GM19351 (cell line): ENCODE results near the gene CDC42EP4.
"Not testable (repeated sequence)": the region's sequence is repeated elsewhere in the genome, so short reads cannot be mapped to it uniquely, and the experiment has no call there.

ENCODE experiments used
- ATAC-seq: cut with Tn5 transposase; IDR thresholded peaks from one replicate; pipeline ENCODE4 v1.9.1; 2021; ENCODE audit warnings: mild to moderate bottlenecking, moderate library complexity; ENCODE audit not compliant: unreplicated experiment

CDC42EP4 gene

GRCh38 chr17:73283250-73283649 lies 28.6 kb downstream of the CDC42EP4 start:
- no peak for ATAC-seq

- ATAC-seq, result no peak
Observed at GRCh38 chr17:73282629-73283028, 29.2 kb downstream of the CDC42EP4 start.

- ATAC-seq, result peak; percentile 95
Observed at GRCh38 chr17:73281928-73282327, 29.9 kb downstream of the CDC42EP4 start.

- no peak for ATAC-seq
Observed at GRCh38 chr17:73280191-73280590, 31.6 kb downstream of the CDC42EP4 start.

- no peak for ATAC-seq
Observed at GRCh38 chr17:73279704-73280103, 32.1 kb downstream of the CDC42EP4 start.

GRCh38 chr17:73278465-73279453 lies 33.0 kb downstream of the CDC42EP4 start:
- ATAC-seq, result no peak

GRCh38 chr17:73278049-73278464 lies 33.7 kb downstream of the CDC42EP4 start:
- ATAC-seq, result no peak

GRCh38 chr17:73274490-73274889 lies 37.3 kb downstream of the CDC42EP4 start:
- ATAC-seq, result no peak

GRCh38 chr17:73272906-73273218 lies 38.9 kb downstream of the CDC42EP4 start:
- ATAC-seq, result no peak

GRCh38 chr17:73271072-73271471 lies 40.7 kb downstream of the CDC42EP4 start:
- ATAC-seq, result peak; percentile 99

- no peak for ATAC-seq
Observed at GRCh38 chr17:73269791-73270190, 42.0 kb downstream of the CDC42EP4 start.

GRCh38 chr17:73269329-73269615 lies 42.5 kb downstream of the CDC42EP4 start:
- ATAC-seq, result no peak

- ATAC-seq, result no peak
Observed at GRCh38 chr17:73268582-73269328, 43.0 kb downstream of the CDC42EP4 start.

GRCh38 chr17:73267648-73268537 lies 43.9 kb downstream of the CDC42EP4 start:
- ATAC-seq, result no peak

- ATAC-seq, result no peak
Observed at GRCh38 chr17:73266796-73267195, 45.0 kb downstream of the CDC42EP4 start.

- ATAC-seq, result no peak
Observed at GRCh38 chr17:73265646-73266640, 45.9 kb downstream of the CDC42EP4 start.

GRCh38 chr17:73264448-73264847 lies 47.4 kb downstream of the CDC42EP4 start:
- ATAC-seq, result not testable (repeated sequence)

GRCh38 chr17:73262676-73263642 lies 48.8 kb downstream of the CDC42EP4 start:
- ATAC-seq, result no peak
